ENCODE data around the gene UBE2D2.
A peak's percentile ranks its signal among the peaks of the same experiment; 100 is the strongest.
"Not testable (repeated sequence)": the region's sequence is repeated elsewhere in the genome, so short reads cannot be mapped to it uniquely, and the experiment has no call there.

The UBE2D2 gene

GRCh38 chr5:139560752-139561654 is at the start of gene UBE2D2:
UBE2D2 (plus strand) TSS chr5:139561339; CDS start chr5:139561792, 453 bp downstream.
- DNase-seq = peak; percentile 68

- no peak for DNase-seq
Measured at GRCh38 chr5:139512786-139513390, 48.3 kb upstream of the UBE2D2 start.

GRCh38 chr5:139513434-139513833 is 47.7 kb upstream of the UBE2D2 start:
- DNase-seq = not testable (repeated sequence)

GRCh38 chr5:139513852-139514485 is 47.2 kb upstream of the UBE2D2 start:
- DNase-seq = no peak

- DNase-seq = no peak
Measured at GRCh38 chr5:139514486-139514856, 46.7 kb upstream of the UBE2D2 start.

- DNase-seq = no peak
Measured at GRCh38 chr5:139517683-139518564, 43.2 kb upstream of the UBE2D2 start.

GRCh38 chr5:139523635-139524445 is 37.3 kb upstream of the UBE2D2 start:
- DNase-seq = no peak

- DNase-seq = no peak
Measured at GRCh38 chr5:139524446-139524845, 36.7 kb upstream of the UBE2D2 start.

- DNase-seq = no peak
Measured at GRCh38 chr5:139524940-139525585, 36.1 kb upstream of the UBE2D2 start.

- DNase-seq = not testable (repeated sequence)
Measured at GRCh38 chr5:139525586-139526308, 35.4 kb upstream of the UBE2D2 start.

- DNase-seq = not testable (repeated sequence)
Measured at GRCh38 chr5:139526309-139527089, 34.6 kb upstream of the UBE2D2 start.

GRCh38 chr5:139527090-139527470 is 34.1 kb upstream of the UBE2D2 start:
- DNase-seq = not testable (repeated sequence)

GRCh38 chr5:139527896-139528467 is 33.2 kb upstream of the UBE2D2 start:
- not testable (repeated sequence) for DNase-seq

GRCh38 chr5:139528695-139529094 is 32.4 kb upstream of the UBE2D2 start:
- DNase-seq = not testable (repeated sequence)

GRCh38 chr5:139530079-139530478 is 31.1 kb upstream of the UBE2D2 start:
- DNase-seq = not testable (repeated sequence)

GRCh38 chr5:139531772-139532169 is 29.4 kb upstream of the UBE2D2 start:
- no peak for DNase-seq

GRCh38 chr5:139543423-139543991 is 17.6 kb upstream of the UBE2D2 start:
- DNase-seq = no peak

GRCh38 chr5:139546593-139546992 is 14.5 kb upstream of the UBE2D2 start:
- DNase-seq = not testable (repeated sequence)
